GM12878 (cell line): Measurements from ENCODE around the gene SETD2.

Experiments
- CEBPB ChIP-seq, 2 experiments: fragments of 150-350 bp in 1 of 2; IDR thresholded peaks; 2 replicates each; pipeline ENCODE4 v1.6.1; 2012 to 2014; ENCODE audit warnings: low read depth in 2 of 2, low read length in 2 of 2, borderline replicate concordance in 1 of 2, inconsistent platforms in 1 of 2
- CTCF ChIP-seq, 3 experiments: IDR thresholded peaks in 2 of 3; conservative IDR thresholded peaks in 1 of 3; 2 replicates each; pipeline ENCODE4 v1.5.1; 2011; ENCODE audit warnings: low read depth in 3 of 3, low read length in 3 of 3, mild to moderate bottlenecking in 3 of 3, control low read depth in 2 of 3, moderate library complexity in 2 of 3, inconsistent platforms in 1 of 3, mixed read lengths in 1 of 3; ENCODE audit not compliant: control insufficient read depth in 2 of 3, insufficient read depth in 1 of 3; ENCODE audit errors: extremely low read depth in 1 of 3
- ELK1 ChIP-seq: IDR thresholded peaks from 2 replicates; pipeline ENCODE4 v1.6.1; 2012; ENCODE audit warnings: low read depth, low read length, improper control_type of control experiment
- NFIC ChIP-seq: IDR thresholded peaks from 2 replicates; pipeline ENCODE4 v1.6.1; 2012; ENCODE audit warnings: low read depth, mild to moderate bottlenecking, inconsistent platforms, low read length, moderate library complexity
- NR2C1 ChIP-seq: fragments of 450-650 bp; IDR thresholded peaks from 2 replicates; pipeline ENCODE4 v1.6.1; 2017; ENCODE audit warnings: antibody characterized with exemption, mild to moderate bottlenecking, moderate library complexity
- POLR2AphosphoS5 ChIP-seq: IDR thresholded peaks from 2 replicates; pipeline ENCODE4 v1.6.1; 2011; ENCODE audit warnings: mild to moderate bottlenecking, low read length, inconsistent platforms
- REST ChIP-seq: IDR thresholded peaks from 2 replicates; pipeline ENCODE4 v1.6.1; 2012; ENCODE audit warnings: mild to moderate bottlenecking, low read depth, low read length
- RFX5 ChIP-seq: IDR thresholded peaks from 2 replicates; pipeline ENCODE4 v1.6.1; 2011; ENCODE audit warnings: low read depth, low read length, improper control_type of control experiment
- SMC3 ChIP-seq: IDR thresholded peaks from 2 replicates; pipeline ENCODE4 v1.6.1; 2011; ENCODE audit warnings: low read length, improper control_type of control experiment, borderline replicate concordance
- SP1 ChIP-seq: IDR thresholded peaks from one replicate; pipeline ENCODE4 v1.6.1; 2011; ENCODE audit warnings: low read depth, low read length
- STAT1 ChIP-seq: fragments of 450-650 bp; conservative IDR thresholded peaks from 2 replicates; pipeline ENCODE4 v1.6.1; 2014; ENCODE audit warnings: antibody characterized with exemption, mild to moderate bottlenecking
- TCF7 ChIP-seq: IDR thresholded peaks from 2 replicates; pipeline ENCODE4 v1.6.1; 2014; ENCODE audit warnings: antibody characterized with exemption, borderline replicate concordance
- ZNF24 ChIP-seq: fragments of 450-650 bp; IDR thresholded peaks from 2 replicates; pipeline ENCODE4 v1.6.1; 2017; ENCODE audit warnings: antibody characterized with exemption, mild to moderate bottlenecking
- TF ChIP-seq, protein P1 (sequence below): IDR thresholded peaks from 2 replicates; pipeline ENCODE4 v1.6.1; 2012; ENCODE audit warnings: low read depth, low read length, improper control_type of control experiment

DNA sequence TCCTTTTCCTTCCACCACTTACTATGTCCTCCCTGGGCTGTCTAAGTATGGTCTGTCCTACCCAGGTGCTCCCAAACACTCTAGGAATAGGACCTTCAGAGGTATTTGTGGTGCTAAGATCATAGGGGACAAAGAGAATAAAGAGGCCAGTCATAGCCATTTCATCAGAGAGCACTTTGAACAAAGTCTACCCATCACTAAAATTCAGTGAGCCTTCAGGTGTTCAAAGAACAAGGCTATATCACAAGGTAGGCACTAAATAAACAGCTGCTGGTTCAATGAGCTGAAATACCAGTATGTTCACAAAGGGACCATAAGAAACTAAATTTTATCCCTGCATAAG lies 145.7 kb downstream of the SETD2 start:
- TF ChIP-seq SP1 (no peak), CEBPB (IDR thresholded peaks at IDR 0.05; ENCODE audit: borderline replicate concordance in 1 of 2, low read depth in 2 of 2, low read length in 2 of 2) (no peak), NFIC (no peak), CTCF (IDR thresholded peaks at IDR 0.05 in 2 of 3, conservative IDR thresholded peaks at IDR 0.05 in 1 of 3; ENCODE audit: control insufficient read depth in 2 of 3, extremely low read depth in 1 of 3, insufficient read depth in 1 of 3, low read depth in 3 of 3, low read length in 3 of 3) (no peak), SMC3 (no peak), RFX5 (no peak), REST (no peak), STAT1 (no peak), NR2C1 (no peak), ELK1 (no peak), POLR2AphosphoS5 (no peak), TCF7 (no peak), ZNF24 (no peak)
- TF ChIP-seq, protein P1, sequence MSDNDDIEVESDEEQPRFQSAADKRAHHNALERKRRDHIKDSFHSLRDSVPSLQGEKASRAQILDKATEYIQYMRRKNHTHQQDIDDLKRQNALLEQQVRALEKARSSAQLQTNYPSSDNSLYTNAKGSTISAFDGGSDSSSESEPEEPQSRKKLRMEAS, result no peak
